Measurements from ENCODE around the gene ACVR1. TPM values are rescaled to one million over a fixed set of nuclear protein-coding genes. Genes with fewer than 3 reads are reported as not detected.

ACVR1 gene
- total RNA-seq, 1 experiment from 2014 or later, result 14.1 TPM

- DNase-seq (ENCODE audit: low spot score), result no peak
Observed at GRCh38 chr2:157793053-157793612, 83.0 kb downstream of the ACVR1 start.

- peak; percentile 51 for DNase-seq (ENCODE audit: low spot score)
Observed at GRCh38 chr2:157792335-157793052, 83.6 kb downstream of the ACVR1 start.

- DNase-seq (ENCODE audit: low spot score), result no peak
Observed at GRCh38 chr2:157790780-157791179, 85.3 kb downstream of the ACVR1 start.

- DNase-seq (ENCODE audit: low spot score), result no peak
Observed at GRCh38 chr2:157789933-157790511, 86.1 kb downstream of the ACVR1 start.

- no peak for DNase-seq (ENCODE audit: low spot score)
Observed at GRCh38 chr2:157789256-157789655, 86.9 kb downstream of the ACVR1 start.

GRCh38 chr2:157788201-157788600, 87.9 kb downstream of the ACVR1 start:
- DNase-seq (ENCODE audit: low spot score), result no peak

GRCh38 chr2:157787364-157787938, 88.7 kb downstream of the ACVR1 start:
- DNase-seq (ENCODE audit: low spot score), result no peak

GRCh38 chr2:157786663-157787363, 89.3 kb downstream of the ACVR1 start:
- no peak for DNase-seq (ENCODE audit: low spot score)

- no peak for DNase-seq (ENCODE audit: low spot score)
Observed at GRCh38 chr2:157785866-157786662, 90.1 kb downstream of the ACVR1 start.

GRCh38 chr2:157785200-157785599, 90.9 kb downstream of the ACVR1 start:
- DNase-seq (ENCODE audit: low spot score), result no peak

GRCh38 chr2:157784823-157785175, 91.3 kb downstream of the ACVR1 start:
- no peak for DNase-seq (ENCODE audit: low spot score)

GRCh38 chr2:157784169-157784822, 91.8 kb downstream of the ACVR1 start:
- DNase-seq (ENCODE audit: low spot score), result peak; percentile 81

GRCh38 chr2:157783245-157783644, 92.9 kb downstream of the ACVR1 start:
- no peak for DNase-seq (ENCODE audit: low spot score)

- no peak for DNase-seq (ENCODE audit: low spot score)
Observed at GRCh38 chr2:157782057-157782845, 93.9 kb downstream of the ACVR1 start.

- no peak for DNase-seq (ENCODE audit: low spot score)
Observed at GRCh38 chr2:157780211-157780610, 95.9 kb downstream of the ACVR1 start.

- no peak for DNase-seq (ENCODE audit: low spot score)
Observed at GRCh38 chr2:157779794-157780193, 96.3 kb downstream of the ACVR1 start.

GRCh38 chr2:157777427-157777826, 98.7 kb downstream of the ACVR1 start:
- DNase-seq (ENCODE audit: low spot score), result peak; percentile 43

GRCh38 chr2:157771234-157771633, 104.9 kb downstream of the ACVR1 start:
- no peak for DNase-seq (ENCODE audit: low spot score)

- no peak for DNase-seq (ENCODE audit: low spot score)
Observed at GRCh38 chr2:157769856-157770255, 106.3 kb downstream of the ACVR1 start.

GRCh38 chr2:157764386-157764785, 111.7 kb downstream of the ACVR1 start:
- DNase-seq (ENCODE audit: low spot score), result no peak

All from A172 (cell line).